ENCODE measurements around the gene MMAB.
"Not testable (repeated sequence)": the region's sequence is repeated elsewhere in the genome, so short reads cannot be mapped to it uniquely, and the experiment has no call there.

- TF ChIP-seq CTCF (IDR thresholded peaks at IDR 0.05; ENCODE audit: low read depth, low read length, missing input control); RXRA (IDR thresholded peaks at IDR 0.05); MAX (IDR thresholded peaks at IDR 0.05); FOXA1 (IDR thresholded peaks at IDR 0.05); SP1 (IDR thresholded peaks at IDR 0.05); TAF1 (conservative IDR thresholded peaks at IDR 0.05); RAD21 (IDR thresholded peaks at IDR 0.05); GABPA (IDR thresholded peaks at IDR 0.05 in 1 of 2, conservative IDR thresholded peaks at IDR 0.05 in 1 of 2): not testable (repeated sequence)
- TF ChIP-seq, protein P1, sequence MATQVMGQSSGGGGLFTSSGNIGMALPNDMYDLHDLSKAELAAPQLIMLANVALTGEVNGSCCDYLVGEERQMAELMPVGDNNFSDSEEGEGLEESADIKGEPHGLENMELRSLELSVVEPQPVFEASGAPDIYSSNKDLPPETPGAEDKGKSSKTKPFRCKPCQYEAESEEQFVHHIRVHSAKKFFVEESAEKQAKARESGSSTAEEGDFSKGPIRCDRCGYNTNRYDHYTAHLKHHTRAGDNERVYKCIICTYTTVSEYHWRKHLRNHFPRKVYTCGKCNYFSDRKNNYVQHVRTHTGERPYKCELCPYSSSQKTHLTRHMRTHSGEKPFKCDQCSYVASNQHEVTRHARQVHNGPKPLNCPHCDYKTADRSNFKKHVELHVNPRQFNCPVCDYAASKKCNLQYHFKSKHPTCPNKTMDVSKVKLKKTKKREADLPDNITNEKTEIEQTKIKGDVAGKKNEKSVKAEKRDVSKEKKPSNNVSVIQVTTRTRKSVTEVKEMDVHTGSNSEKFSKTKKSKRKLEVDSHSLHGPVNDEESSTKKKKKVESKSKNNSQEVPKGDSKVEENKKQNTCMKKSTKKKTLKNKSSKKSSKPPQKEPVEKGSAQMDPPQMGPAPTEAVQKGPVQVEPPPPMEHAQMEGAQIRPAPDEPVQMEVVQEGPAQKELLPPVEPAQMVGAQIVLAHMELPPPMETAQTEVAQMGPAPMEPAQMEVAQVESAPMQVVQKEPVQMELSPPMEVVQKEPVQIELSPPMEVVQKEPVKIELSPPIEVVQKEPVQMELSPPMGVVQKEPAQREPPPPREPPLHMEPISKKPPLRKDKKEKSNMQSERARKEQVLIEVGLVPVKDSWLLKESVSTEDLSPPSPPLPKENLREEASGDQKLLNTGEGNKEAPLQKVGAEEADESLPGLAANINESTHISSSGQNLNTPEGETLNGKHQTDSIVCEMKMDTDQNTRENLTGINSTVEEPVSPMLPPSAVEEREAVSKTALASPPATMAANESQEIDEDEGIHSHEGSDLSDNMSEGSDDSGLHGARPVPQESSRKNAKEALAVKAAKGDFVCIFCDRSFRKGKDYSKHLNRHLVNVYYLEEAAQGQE (IDR thresholded peaks at IDR 0.05) = not testable (repeated sequence)
- TF ChIP-seq, protein P2, sequence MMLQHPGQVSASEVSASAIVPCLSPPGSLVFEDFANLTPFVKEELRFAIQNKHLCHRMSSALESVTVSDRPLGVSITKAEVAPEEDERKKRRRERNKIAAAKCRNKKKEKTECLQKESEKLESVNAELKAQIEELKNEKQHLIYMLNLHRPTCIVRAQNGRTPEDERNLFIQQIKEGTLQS (IDR thresholded peaks at IDR 0.05) = not testable (repeated sequence)
These were observed 28.8 kb upstream of the MMAB start for GRCh38 chr12:109602132-109602531.
